ENCODE measurements around the gene ZNF524. TPM values are rescaled to one million over a fixed set of nuclear protein-coding genes. Genes with fewer than 3 reads are reported as not detected.

ZNF524 gene
- total and polyA plus RNA-seq, 2 donors = 5.7 to 30.9 TPM

GRCh38 chr19:55613930-55614710, 14.0 kb downstream of the ZNF524 start:
- WGBS = 95% methylated on average over 75 of the region's 75 CpGs

GRCh38 chr19:55614711-55615542, 14.8 kb downstream of the ZNF524 start:
- no peak for DNase-seq (ENCODE audit: extremely low spot score)
- peaks cover 2% of the 10 kb centered on the region for H3K36me3 ChIP-seq (ENCODE audit: insufficient read depth)
- 97% methylated on average over 98 of the region's 98 CpGs for WGBS
- no peak overlapping the region for H3K4me3 ChIP-seq (ENCODE audit: low read depth, low read length)
- H3K27ac ChIP-seq (ENCODE audit: low read depth) = no peak overlapping the region
- no peaks in the 10 kb centered on the region for H3K4me1 ChIP-seq (ENCODE audit: insufficient read depth)

More at GRCh38 chr19:55613930-55614710, 14.0 kb downstream of the ZNF524 start:
- Histone ChIP-seq H3K36me3 (ENCODE audit: insufficient read depth) (peaks cover 2% of the 10 kb centered on the region), H3K4me1 (ENCODE audit: insufficient read depth) (no peaks in the 10 kb centered on the region), H3K4me3 (ENCODE audit: low read depth, low read length) (no peak overlapping the region), H3K27ac (ENCODE audit: low read depth) (no peak overlapping the region)
- no peak for DNase-seq (ENCODE audit: extremely low spot score)

GRCh38 chr19:55615543-55616394, 15.7 kb downstream of the ZNF524 start:
- H3K27ac ChIP-seq (ENCODE audit: low read depth) = no peak overlapping the region
- no peak overlapping the region for H3K4me3 ChIP-seq (ENCODE audit: low read depth, low read length)
- no peak for DNase-seq (ENCODE audit: extremely low spot score)
- no peaks in the 10 kb centered on the region for H3K4me1 ChIP-seq (ENCODE audit: insufficient read depth)
- H3K36me3 ChIP-seq (ENCODE audit: insufficient read depth) = peaks cover 2% of the 10 kb centered on the region
- WGBS = 98% methylated on average over 88 of the region's 88 CpGs

- no peak overlapping the region for H3K27ac ChIP-seq (ENCODE audit: low read depth)
- no peak for DNase-seq (ENCODE audit: extremely low spot score)
- peaks cover 2% of the 10 kb centered on the region for H3K36me3 ChIP-seq (ENCODE audit: insufficient read depth)
- no peak overlapping the region for H3K4me3 ChIP-seq (ENCODE audit: low read depth, low read length)
- 98% methylated on average over 38 of the region's 38 CpGs for WGBS
- no peaks in the 10 kb centered on the region for H3K4me1 ChIP-seq (ENCODE audit: insufficient read depth)
These were observed 16.3 kb downstream of the ZNF524 start for GRCh38 chr19:55616395-55616875.

DNA sequence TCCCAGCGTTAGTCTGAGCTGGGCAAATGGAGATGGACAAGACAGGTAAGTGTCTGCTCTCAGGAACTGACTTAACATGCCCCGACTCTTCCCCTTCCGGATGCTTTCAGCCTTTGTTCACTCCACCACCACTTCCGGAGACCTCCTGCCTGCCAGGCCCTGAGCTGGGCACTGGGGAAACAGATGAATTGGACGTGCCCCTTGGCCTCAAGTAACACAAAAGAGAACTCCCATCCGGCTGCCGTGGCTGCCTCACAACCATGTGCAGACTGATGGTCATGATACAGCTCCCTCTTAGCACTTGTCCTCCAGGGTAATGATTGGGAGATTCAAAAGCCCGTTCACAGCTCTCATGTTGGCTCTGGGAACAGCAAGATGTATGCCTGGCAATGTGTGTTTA, 17.3 kb downstream of the ZNF524 start:
- Histone ChIP-seq H3K36me3 (ENCODE audit: insufficient read depth) (peaks cover 2% of the 10 kb centered on the region), H3K4me3 (ENCODE audit: low read depth, low read length) (no peak overlapping the region), H3K27ac (ENCODE audit: low read depth) (no peak overlapping the region), H3K4me1 (ENCODE audit: insufficient read depth) (no peaks in the 10 kb centered on the region)
- DNase-seq (ENCODE audit: extremely low spot score) = no peak
- 87% methylated on average over 8 of the region's 8 CpGs for WGBS

DNA sequence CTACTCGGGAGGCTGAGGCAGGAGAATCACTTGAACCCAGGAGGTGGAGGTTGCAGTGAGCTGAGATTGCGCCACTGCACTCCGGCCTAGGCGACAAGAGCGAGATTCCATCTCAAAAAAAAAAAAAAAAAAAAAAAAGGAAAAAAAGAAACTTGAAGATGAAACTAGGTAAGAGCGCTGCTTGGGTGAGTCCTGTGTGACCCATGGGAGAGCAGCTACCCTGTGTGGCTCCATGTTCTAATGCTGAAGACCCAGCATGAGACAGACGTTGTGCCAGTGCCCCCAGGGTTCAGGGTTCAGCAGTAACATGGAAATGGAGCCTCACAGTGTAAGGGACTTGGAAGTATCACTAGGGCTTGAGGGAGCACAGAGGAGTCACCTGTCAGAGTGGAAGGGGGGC, 18.3 kb downstream of the ZNF524 start:
- no peak overlapping the region for H3K4me3 ChIP-seq (ENCODE audit: low read depth, low read length)
- H3K27ac ChIP-seq (ENCODE audit: low read depth) = no peak overlapping the region
- DNase-seq (ENCODE audit: extremely low spot score) = no peak
- H3K4me1 ChIP-seq (ENCODE audit: insufficient read depth) = no peaks in the 10 kb centered on the region
- WGBS = 93% methylated on average over 7 of the region's 7 CpGs
- H3K36me3 ChIP-seq (ENCODE audit: insufficient read depth) = peaks cover 2% of the 10 kb centered on the region

- H3K27ac ChIP-seq (ENCODE audit: low read depth) = no peak overlapping the region
- no peak overlapping the region for H3K4me3 ChIP-seq (ENCODE audit: low read depth, low read length)
- no peak for DNase-seq (ENCODE audit: extremely low spot score)
- peaks cover 2% of the 10 kb centered on the region for H3K36me3 ChIP-seq (ENCODE audit: insufficient read depth)
- H3K4me1 ChIP-seq (ENCODE audit: insufficient read depth) = no peaks in the 10 kb centered on the region
- WGBS = 68% methylated on average over 3 of the region's 3 CpGs
These were observed 19.2 kb downstream of the ZNF524 start for GRCh38 chr19:55619286-55619685.

DNA sequence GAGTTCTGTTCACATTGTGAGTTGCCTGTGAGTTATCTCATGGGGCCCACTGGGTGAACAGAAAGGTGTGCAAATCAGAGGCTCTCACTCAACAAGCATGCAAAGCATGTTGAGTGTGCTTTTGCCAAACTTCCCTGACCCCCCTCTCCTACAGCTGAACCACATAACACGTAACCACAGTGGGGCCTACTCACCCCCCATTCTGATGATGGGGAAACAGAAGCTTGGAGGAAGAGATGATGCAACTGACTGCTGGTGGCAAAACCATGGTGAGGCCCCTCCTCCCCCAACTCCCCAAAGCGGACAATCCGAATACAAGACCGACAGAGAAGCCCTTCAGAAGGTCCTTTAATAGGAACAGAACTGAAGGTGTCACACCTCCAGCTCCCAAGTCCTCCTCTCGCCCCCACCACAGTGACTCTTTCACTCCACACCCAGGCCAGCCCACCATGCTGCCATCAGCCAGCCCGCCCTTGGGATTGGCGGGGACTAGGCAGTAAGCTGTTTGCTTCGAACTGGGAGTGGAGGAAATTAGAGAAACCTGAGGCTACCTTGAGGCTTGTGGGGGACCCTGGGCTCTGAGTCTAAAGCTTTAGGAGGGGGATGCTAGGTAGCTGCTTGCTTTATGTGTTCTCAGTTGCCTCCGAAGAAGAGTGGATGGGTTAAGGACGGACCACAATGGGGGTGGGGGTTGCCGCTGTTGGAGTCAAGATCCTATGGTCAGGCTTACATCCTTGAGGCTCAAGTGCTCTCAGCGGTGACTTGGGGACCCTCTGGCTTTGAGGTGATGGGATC, 20.5 kb downstream of the ZNF524 start:
- Histone ChIP-seq H3K27ac (ENCODE audit: low read depth) (no peak overlapping the region), H3K4me3 (ENCODE audit: low read depth, low read length) (no peak overlapping the region), H3K36me3 (ENCODE audit: insufficient read depth) (no peaks in the 10 kb centered on the region), H3K4me1 (ENCODE audit: insufficient read depth) (no peaks in the 10 kb centered on the region)
- no peak for DNase-seq (ENCODE audit: extremely low spot score)
- 92% methylated on average over 12 of the region's 12 CpGs for WGBS

- WGBS = 86% methylated on average over 9 of the region's 9 CpGs
- H3K27ac ChIP-seq (ENCODE audit: low read depth) = no peak overlapping the region
- H3K36me3 ChIP-seq (ENCODE audit: insufficient read depth) = no peaks in the 10 kb centered on the region
- no peak overlapping the region for H3K4me3 ChIP-seq (ENCODE audit: low read depth, low read length)
- no peaks in the 10 kb centered on the region for H3K4me1 ChIP-seq (ENCODE audit: insufficient read depth)
- no peak for DNase-seq (ENCODE audit: extremely low spot score)
These were observed 21.2 kb downstream of the ZNF524 start for GRCh38 chr19:55621205-55621672.

DNA sequence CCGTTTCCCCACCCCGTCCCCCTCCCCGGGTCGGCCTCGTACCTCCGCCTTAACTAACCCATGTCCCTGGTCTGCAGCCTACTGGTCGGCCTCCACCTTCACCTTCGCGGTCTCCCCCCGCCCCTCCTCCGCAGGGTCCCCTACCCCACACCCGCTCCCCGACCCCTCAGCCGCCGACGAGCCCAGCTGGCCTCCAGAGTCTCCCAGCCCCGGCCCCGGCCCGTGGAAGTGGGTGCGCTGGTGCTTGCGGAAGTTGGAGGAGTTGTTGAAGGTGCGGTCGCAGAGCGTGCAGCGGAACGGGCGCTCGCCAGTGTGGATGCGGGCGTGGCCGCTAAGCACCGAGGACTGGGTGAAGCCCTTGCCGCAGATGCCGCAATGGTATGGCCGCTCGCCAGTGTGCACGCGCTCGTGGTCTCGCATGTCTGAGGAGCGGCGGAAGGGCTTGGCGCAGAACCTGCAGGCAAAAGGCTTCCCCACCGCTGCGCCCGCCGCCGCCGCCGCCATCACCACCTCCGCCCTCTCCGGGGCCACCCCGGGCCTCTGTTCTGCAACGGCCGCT, 21.7 kb downstream of the ZNF524 start:
- Histone ChIP-seq H3K4me1 (ENCODE audit: insufficient read depth) (no peaks in the 10 kb centered on the region), H3K27ac (ENCODE audit: low read depth) (no peak overlapping the region), H3K36me3 (ENCODE audit: insufficient read depth) (no peaks in the 10 kb centered on the region), H3K4me3 (ENCODE audit: low read depth, low read length) (no peak overlapping the region)
- DNase-seq (ENCODE audit: extremely low spot score) = no peak
- WGBS = 95% methylated on average over 55 of the region's 55 CpGs

GRCh38 chr19:55622242-55622969, 22.3 kb downstream of the ZNF524 start:
- DNase-seq (ENCODE audit: extremely low spot score) = no peak
- Histone ChIP-seq H3K4me1 (ENCODE audit: insufficient read depth) (no peaks in the 10 kb centered on the region), H3K4me3 (ENCODE audit: low read depth, low read length) (no peak overlapping the region), H3K36me3 (ENCODE audit: insufficient read depth) (no peaks in the 10 kb centered on the region), H3K27ac (ENCODE audit: low read depth) (no peak overlapping the region)
- WGBS = 95% methylated on average over 40 of the region's 40 CpGs

DNA sequence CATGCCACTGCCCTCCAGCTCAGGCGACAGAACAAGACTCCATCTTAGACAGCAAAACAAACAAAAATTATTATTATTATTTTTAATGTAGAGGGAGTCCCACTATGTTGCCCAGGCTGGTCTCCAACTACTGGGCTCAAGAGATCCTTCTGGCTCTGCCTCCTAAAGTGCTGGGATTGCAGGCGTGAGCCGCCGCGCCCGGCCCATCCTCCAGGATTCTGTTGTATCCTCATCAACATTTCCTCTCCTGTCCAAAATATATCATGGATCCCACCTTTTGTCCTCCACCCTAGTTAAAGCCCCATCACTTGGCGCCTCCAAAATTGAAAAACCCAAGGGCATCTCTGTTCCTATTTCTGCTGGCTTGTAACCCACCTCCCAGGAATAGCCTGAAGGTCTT, 23.0 kb downstream of the ZNF524 start:
- Histone ChIP-seq H3K4me3 (ENCODE audit: low read depth, low read length) (no peak overlapping the region), H3K36me3 (ENCODE audit: insufficient read depth) (no peaks in the 10 kb centered on the region), H3K4me1 (ENCODE audit: insufficient read depth) (no peaks in the 10 kb centered on the region), H3K27ac (ENCODE audit: low read depth) (no peak overlapping the region)
- WGBS = 93% methylated on average over 7 of the region's 7 CpGs
- DNase-seq (ENCODE audit: extremely low spot score) = no peak

All from urinary bladder (tissue), 4 donors.